B cell (primary cell): ENCODE data around the gene PCSK1N. TPM values are rescaled to one million over a fixed set of nuclear protein-coding genes. Genes with fewer than 3 reads are reported as not detected.

ENCODE experiments used
- ATAC-seq: fragments of 200-7000 bp; cut with Tn5 transposase; one replicate; pipeline ENCODE4 v1.10.0; 2021; ENCODE audit warnings: low read depth, mild to moderate bottlenecking, moderate number of reproducible peaks, moderate library complexity
- CTCF ChIA-PET: fragments of 350-600 bp; sonication (Branson Sonifier 250); formaldehyde crosslinking; loops from one replicate; lab custom pipeline; 2021; ENCODE audit warnings: antibody characterized with exemption, inconsistent platforms; lab: Charles Lee
- POLR2A ChIA-PET: fragments of 350-600 bp; sonication (Branson Sonifier 250); formaldehyde crosslinking; loops from one replicate; lab custom pipeline; 2021; ENCODE audit warnings: antibody characterized with exemption; lab: Charles Lee
- DNase-seq: peaks from one replicate; pipeline ENCODE4 v3.0.0; 2013
- H2AFZ ChIP-seq: 2 replicates; pipeline ENCODE4 v1.6.1; 2012; ENCODE audit warnings: mild to moderate bottlenecking, low read depth, low read length; ENCODE audit not compliant: insufficient read depth, poor library complexity, severe bottlenecking
- H3K27ac ChIP-seq, 2 donors: 1 replicate in 1 of 2; 2 replicates in 1 of 2; pipeline ENCODE4 v1.5.1; 2012 to 2013; ENCODE audit warnings: low read length in 2 of 2, mild to moderate bottlenecking in 2 of 2, moderate library complexity in 1 of 2
- H3K27me3 ChIP-seq, 4 experiments: fragments of 200-600 bp in 1 of 4; sonication (generic) in 1 of 4; replicated peaks in 1 of 4; 1 replicate in 2 of 4; 2 replicates in 2 of 4; pipeline versions ENCODE4 v1.6.1 to v1.7.0; 2013 to 2016; ENCODE audit warnings: low read length in 3 of 4, mild to moderate bottlenecking in 2 of 4, mixed read lengths in 1 of 4, moderate library complexity in 1 of 4; ENCODE audit not compliant: insufficient read depth in 4 of 4, control insufficient read depth in 3 of 4; ENCODE audit errors: control extremely low read depth in 1 of 4
- H3K36me3 ChIP-seq, 2 experiments: replicated peaks in 1 of 2; 1 replicate in 1 of 2; 2 replicates in 1 of 2; pipeline versions ENCODE4 v1.6.1 to v1.7.1; 2013; ENCODE audit warnings: low read length in 1 of 2; ENCODE audit not compliant: insufficient read depth in 2 of 2, control insufficient read depth in 1 of 2; ENCODE audit errors: control extremely low read depth in 1 of 2, extremely low read depth in 1 of 2
- H3K4me1 ChIP-seq, 2 donors: fragments of 200-600 bp in 1 of 2; sonication (generic) in 1 of 2; 1 replicate in 1 of 2; 2 replicates in 1 of 2; pipeline versions ENCODE4 v1.5.1 to v1.6.1; 2013 to 2017; ENCODE audit warnings: low read length in 2 of 2; ENCODE audit not compliant: control insufficient read depth in 2 of 2, insufficient read depth in 2 of 2
- H3K4me2 ChIP-seq: replicated peaks from 2 replicates; pipeline ENCODE3; 2012; ENCODE audit warnings: mild to moderate bottlenecking, low read depth, low read length; ENCODE audit not compliant: poor library complexity, severe bottlenecking
- H3K4me3 ChIP-seq, 5 experiments: fragments of 200-600 bp in 1 of 5; sonication (generic) in 1 of 5; 1 replicate in 3 of 5; 2 replicates in 2 of 5; pipeline versions ENCODE4 v1.5.1 to v1.7.0; 2011 to 2016; ENCODE audit warnings: low read length in 4 of 5, mild to moderate bottlenecking in 4 of 5, low read depth in 2 of 5, control low read depth in 1 of 5, moderate library complexity in 1 of 5; ENCODE audit not compliant: insufficient read depth in 1 of 5; ENCODE audit errors: control extremely low read depth in 1 of 5, extremely low read depth in 1 of 5
- H3K79me2 ChIP-seq: fragments of 200-600 bp; sonication (generic); one replicate; pipeline ENCODE4 v1.6.0; 2016; ENCODE audit warnings: low read length; ENCODE audit not compliant: control insufficient read depth, insufficient read depth
- H3K9ac ChIP-seq: fragments of 200-600 bp; sonication (generic); 2 replicates; pipeline ENCODE4 v1.6.1; 2017; ENCODE audit warnings: mild to moderate bottlenecking, low read length, moderate library complexity
- H3K9me3 ChIP-seq, 3 donors: one replicate each; pipeline versions ENCODE4 v1.6.1 to v1.7.1; 2013; ENCODE audit warnings: low read length in 2 of 3; ENCODE audit not compliant: control insufficient read depth in 2 of 3, insufficient read depth in 1 of 3; ENCODE audit errors: control extremely low read depth in 1 of 3
- H4K20me1 ChIP-seq: 2 replicates; pipeline ENCODE4 v1.6.0; 2012; ENCODE audit warnings: mild to moderate bottlenecking, low read length; ENCODE audit not compliant: insufficient read depth, control insufficient read depth, poor library complexity, severe bottlenecking
- H3K27ac Mint-ChIP-seq: one replicate; pipeline ENCODE4 v1.8.0; 2021; ENCODE audit warnings: mixed read lengths
- H3K27me3 Mint-ChIP-seq: one replicate; pipeline ENCODE4 v1.8.0; 2021; ENCODE audit warnings: mixed read lengths
- H3K4me1 Mint-ChIP-seq: one replicate; pipeline ENCODE4 v1.8.0; 2021; ENCODE audit warnings: mixed read lengths
- H3K4me3 Mint-ChIP-seq: one replicate; pipeline ENCODE4 v1.8.0; 2021; ENCODE audit warnings: mixed read lengths
- H3K9me3 Mint-ChIP-seq: one replicate; pipeline ENCODE4 v1.8.0; 2022; ENCODE audit warnings: mixed read lengths; ENCODE audit not compliant: insufficient read depth
- EZH2 ChIP-seq: IDR thresholded peaks from 2 replicates; pipeline ENCODE4 v1.6.1; 2012; ENCODE audit warnings: borderline replicate concordance, low read depth, mild to moderate bottlenecking, moderate library complexity, low read length; ENCODE audit not compliant: insufficient read depth, poor library complexity, severe bottlenecking
- WGBS: methylation state at CpG from one replicate; pipeline ENCODE4 v1.1.5; 2013; ENCODE audit warnings: missing lambda C conversion rate; ENCODE audit not compliant: insufficient coverage; 5-methylcytosine and 5-hydroxymethylcytosine counted together
- intact Hi-C: fragments of 100-400 bp; cut with micrococcal nuclease; formaldehyde crosslinking; loops from one replicate; pipeline ENCODE4 v1.10.0; 2022
- polyA plus RNA-seq: library from polyadenylated mRNA; depleted of rRNA; stranded (reverse); fragments of >200 nt; gene quantifications from 2 replicates; pipeline ENCODE4 v1.2.3, GENCODE V29; 2012
- total RNA-seq, 2 donors: library from RNA; stranded (reverse); fragments of 120-200 nt in 1 of 2; gene quantifications; 1 replicate in 1 of 2; 2 replicates in 1 of 2; pipeline versions ENCODE4 v1.2.3 to v1.2.4, GENCODE V29; 2013 to 2022
- TF ChIP-seq, protein P1 (sequence below): fragments of 200-600 bp; IDR thresholded peaks from one replicate; pipeline ENCODE4 v1.8.0; 2022; ENCODE audit warnings: antibody characterized with exemption, mild to moderate bottlenecking

PCSK1N gene
- total and polyA plus RNA-seq, 2 donors (not counting 1 experiment from before 2014, with no cell fraction given): 0.09 TPM; not detected in 1

DNA sequence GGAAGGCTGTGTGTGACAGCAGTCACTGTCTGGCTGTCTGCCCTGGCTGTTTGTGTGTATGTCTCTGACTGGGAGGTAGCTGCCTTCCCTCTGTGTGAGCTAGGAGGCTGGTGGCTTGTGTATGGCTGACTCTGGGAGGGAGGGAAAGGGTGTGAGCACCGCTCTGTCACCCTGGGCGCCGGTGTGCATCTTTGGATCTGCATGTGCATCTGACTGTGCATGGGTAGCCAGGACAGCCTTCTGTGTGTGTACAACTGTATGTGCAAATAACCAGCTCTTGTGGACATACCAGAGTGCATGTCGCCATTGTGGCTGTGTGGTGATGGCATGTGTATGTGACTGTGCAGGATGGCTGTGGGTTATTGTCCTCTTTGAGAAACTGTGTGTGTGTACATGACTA is 16.5 kb downstream of the PCSK1N start:
- CTCF ChIA-PET: no interaction called here
- no peaks in the 10 kb centered on the region for H3K9me3 ChIP-seq
- ATAC-seq (no peak), DNase-seq (no peak)
- Mint-ChIP-seq H3K27ac (no peak overlapping the region), H3K27me3 (no peaks in the 10 kb centered on the region), H3K9me3 (no peaks in the 10 kb centered on the region), H3K4me3 (no peak overlapping the region), H3K4me1 (no peaks in the 10 kb centered on the region)
- H3K4me3 ChIP-seq: no peak overlapping the region
- no peak overlapping the region for H3K27ac ChIP-seq
- WGBS: 100% methylated on average over 4 of the region's 4 CpGs
- H3K27me3 ChIP-seq: no peaks in the 10 kb centered on the region
- TF ChIP-seq EZH2: no peak
- TF ChIP-seq, protein P1, sequence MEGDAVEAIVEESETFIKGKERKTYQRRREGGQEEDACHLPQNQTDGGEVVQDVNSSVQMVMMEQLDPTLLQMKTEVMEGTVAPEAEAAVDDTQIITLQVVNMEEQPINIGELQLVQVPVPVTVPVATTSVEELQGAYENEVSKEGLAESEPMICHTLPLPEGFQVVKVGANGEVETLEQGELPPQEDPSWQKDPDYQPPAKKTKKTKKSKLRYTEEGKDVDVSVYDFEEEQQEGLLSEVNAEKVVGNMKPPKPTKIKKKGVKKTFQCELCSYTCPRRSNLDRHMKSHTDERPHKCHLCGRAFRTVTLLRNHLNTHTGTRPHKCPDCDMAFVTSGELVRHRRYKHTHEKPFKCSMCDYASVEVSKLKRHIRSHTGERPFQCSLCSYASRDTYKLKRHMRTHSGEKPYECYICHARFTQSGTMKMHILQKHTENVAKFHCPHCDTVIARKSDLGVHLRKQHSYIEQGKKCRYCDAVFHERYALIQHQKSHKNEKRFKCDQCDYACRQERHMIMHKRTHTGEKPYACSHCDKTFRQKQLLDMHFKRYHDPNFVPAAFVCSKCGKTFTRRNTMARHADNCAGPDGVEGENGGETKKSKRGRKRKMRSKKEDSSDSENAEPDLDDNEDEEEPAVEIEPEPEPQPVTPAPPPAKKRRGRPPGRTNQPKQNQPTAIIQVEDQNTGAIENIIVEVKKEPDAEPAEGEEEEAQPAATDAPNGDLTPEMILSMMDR: no peak
- no peaks in the 10 kb centered on the region for H3K79me2 ChIP-seq
- no peaks in the 10 kb centered on the region for H4K20me1 ChIP-seq
- intact Hi-C loops: no loop called here
- no peak overlapping the region for H2AFZ ChIP-seq
- POLR2A ChIA-PET: no interaction called here
- no peak overlapping the region for H3K9ac ChIP-seq
- peaks cover 0 to 11% of the 10 kb centered on the region in 2 experiments for H3K36me3 ChIP-seq
- no peak overlapping the region for H3K4me2 ChIP-seq
- no peaks in the 10 kb centered on the region for H3K4me1 ChIP-seq

DNA sequence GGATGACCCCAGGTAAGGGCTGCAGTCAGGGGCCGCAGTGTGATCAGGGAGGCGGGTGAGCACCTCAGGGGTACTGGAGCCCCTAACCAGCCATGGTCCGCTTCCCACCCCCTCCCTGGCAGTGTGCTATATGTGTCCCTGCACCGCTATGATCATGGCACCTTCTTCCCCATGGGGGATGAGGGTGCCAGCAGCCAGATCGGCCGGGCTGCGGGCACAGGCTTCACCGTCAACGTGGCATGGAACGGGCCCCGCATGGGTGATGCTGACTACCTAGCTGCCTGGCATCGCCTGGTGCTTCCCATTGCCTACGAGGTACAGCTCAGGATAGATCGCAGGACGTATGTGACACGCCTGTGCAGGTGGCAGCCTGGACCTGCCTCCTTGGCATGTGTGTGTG is 17.3 kb downstream of the PCSK1N start:
- ChIA-PET POLR2A (no interaction called here), CTCF (no interaction called here)
- Histone ChIP-seq H3K9me3 (no peaks in the 10 kb centered on the region), H3K9ac (no peak overlapping the region), H3K4me1 (no peaks in the 10 kb centered on the region), H4K20me1 (no peaks in the 10 kb centered on the region), H3K79me2 (no peaks in the 10 kb centered on the region), H3K4me2 (no peak overlapping the region), H3K36me3 (peaks cover 0 to 7% of the 10 kb centered on the region in 2 experiments), H3K27me3 (no peaks in the 10 kb centered on the region), H3K4me3 (no peak overlapping the region), H2AFZ (no peak overlapping the region), H3K27ac (no peak overlapping the region)
- no peak overlapping the region for H3K4me3 Mint-ChIP-seq
- no peaks in the 10 kb centered on the region for H3K9me3 Mint-ChIP-seq
- H3K27ac Mint-ChIP-seq: no peak overlapping the region
- DNase-seq (no peak), ATAC-seq (no peak)
- intact Hi-C loops: no loop called here
- H3K27me3 Mint-ChIP-seq: no peaks in the 10 kb centered on the region
- no peaks in the 10 kb centered on the region for H3K4me1 Mint-ChIP-seq
- 100% methylated on average over 7 of the region's 16 CpGs for WGBS
- TF ChIP-seq EZH2: no peak
